ENCODE measurements around the gene RCBTB1. TPM values are rescaled to one million over a fixed set of nuclear protein-coding genes. Genes with fewer than 3 reads are reported as not detected.
"Not testable (repeated sequence)": the region's sequence is repeated elsewhere in the genome, so short reads cannot be mapped to it uniquely, and the experiment has no call there.

RCBTB1 gene
- polyA plus RNA-seq, 1 donor (not counting 4 experiments of a cell fraction or from before 2014, with no cell fraction given), result 26.9 TPM

DNA sequence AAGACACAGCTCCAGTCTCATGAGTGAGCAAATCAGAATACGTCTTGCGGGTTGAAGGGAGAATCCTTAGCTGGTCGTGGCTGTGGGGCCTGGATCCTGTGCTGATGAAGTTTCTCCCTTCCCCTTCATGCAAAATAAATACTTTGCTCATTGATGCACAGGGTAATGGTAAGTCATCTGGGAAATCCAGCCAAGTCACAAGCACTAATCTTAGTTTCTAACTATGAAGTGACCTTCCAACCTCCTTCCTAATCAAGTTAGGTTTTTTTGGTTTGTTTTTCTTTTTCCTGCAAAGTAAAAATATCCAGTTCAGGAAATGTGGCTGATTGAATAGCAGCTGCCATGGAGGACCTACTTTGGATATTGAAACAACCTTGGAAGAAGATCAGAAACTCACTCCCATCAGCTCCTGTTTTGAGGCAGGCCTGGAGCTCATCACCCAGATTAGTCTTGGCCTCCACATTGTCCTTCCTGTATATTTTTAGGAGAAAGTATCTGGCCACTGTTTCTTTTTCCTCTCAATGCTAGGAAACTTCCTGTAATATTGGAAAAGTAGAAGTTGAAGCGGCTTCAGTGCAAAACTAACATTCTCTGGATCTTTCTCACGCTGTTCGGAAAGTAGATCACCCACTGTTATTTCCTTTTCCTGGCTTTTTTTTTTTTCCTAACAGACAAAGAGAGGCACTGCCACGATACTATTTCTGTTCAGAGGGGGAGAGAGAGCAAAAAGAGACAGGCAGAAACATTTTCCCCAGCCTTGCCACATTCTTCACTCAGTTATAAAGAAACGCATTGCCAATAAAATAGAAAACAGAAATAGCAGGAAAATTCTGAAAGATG is 30.7 kb upstream of the RCBTB1 start:
- H3K9me3 ChIP-seq (ENCODE audit: control insufficient read depth, low read depth, low read length), result no peaks in the 10 kb centered on the region
- H4K20me1 ChIP-seq (ENCODE audit: control insufficient read depth, extremely low read depth, insufficient read depth, low read length), result no peaks in the 10 kb centered on the region
- H3K27ac ChIP-seq (ENCODE audit: control insufficient read depth, insufficient read depth, low read length), result no peak overlapping the region
- H3K4me2 ChIP-seq (ENCODE audit: control insufficient read depth, extremely low read depth, insufficient read depth, low read depth, low read length), result no peak overlapping the region
- H3K4me3 ChIP-seq (ENCODE audit: control insufficient read depth in 2 of 3, extremely low read depth in 1 of 3, insufficient read depth in 2 of 3, low read depth in 1 of 3, low read length in 3 of 3), result no peak overlapping the region
- no peak overlapping the region for H3K9ac ChIP-seq (ENCODE audit: control insufficient read depth, extremely low read depth, insufficient read depth, low read length)
- H3K36me3 ChIP-seq (ENCODE audit: control insufficient read depth in 2 of 2, extremely low read depth in 1 of 2, insufficient read depth in 2 of 2, low read length in 2 of 2), result no peaks in the 10 kb centered on the region
- H3K9me1 ChIP-seq (ENCODE audit: control insufficient read depth, extremely low read depth, insufficient read depth, low read length), result no peaks in the 10 kb centered on the region
- no peaks in the 10 kb centered on the region for H3K79me2 ChIP-seq (ENCODE audit: control insufficient read depth, insufficient read depth, low read length)
- no peak for DNase-seq (ENCODE audit: low read depth, low spot score)
- dilution Hi-C loops (cut with MboI; ENCODE audit: extremely low pct_ligation_motif_present, low sequenced_read_pairs), result no loop called here
- H2AFZ ChIP-seq (ENCODE audit: control insufficient read depth, low read length), result no peak overlapping the region
- TF ChIP-seq EZH2 (IDR thresholded peaks at IDR 0.05; ENCODE audit: low read length), result no peak
- TF ChIP-seq CTCF (optimal IDR thresholded peaks at IDR 0.05 in 1 of 3, IDR thresholded peaks at IDR 0.05 in 1 of 3, conservative IDR thresholded peaks at IDR 0.05 in 1 of 3; ENCODE audit: extremely low read depth in 1 of 3, insufficient read depth in 2 of 3, low read length in 3 of 3), result no peak
- H3K27me3 ChIP-seq (ENCODE audit: control insufficient read depth, extremely low read depth, insufficient read depth, low read length), result no peaks in the 10 kb centered on the region
- H3K4me1 ChIP-seq (ENCODE audit: control insufficient read depth, extremely low read depth, insufficient read depth, low read length), result no peaks in the 10 kb centered on the region
- FAIRE-seq, result no peak

DNA sequence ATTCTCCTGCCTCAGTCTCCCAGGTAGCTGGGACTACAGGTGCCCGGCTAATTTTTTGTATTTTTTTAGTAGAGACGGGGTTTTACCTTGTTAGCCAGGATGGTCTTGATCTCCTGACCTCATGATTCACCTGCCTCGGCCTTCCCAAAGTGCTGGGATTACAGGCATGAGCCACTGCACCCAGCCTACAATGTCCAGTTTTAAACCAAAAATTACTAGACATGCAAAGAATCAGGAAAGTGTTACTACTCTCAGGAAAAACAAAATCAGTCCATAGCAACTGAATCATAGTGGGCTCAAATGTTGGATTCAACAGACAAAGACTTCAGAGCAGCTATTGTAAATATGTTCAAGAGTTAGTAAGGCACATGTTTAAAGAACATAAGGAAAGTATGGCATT is 26.7 kb upstream of the RCBTB1 start:
- H3K4me2 ChIP-seq (ENCODE audit: control insufficient read depth, extremely low read depth, insufficient read depth, low read depth, low read length); H3K36me3 ChIP-seq (ENCODE audit: control insufficient read depth in 2 of 2, extremely low read depth in 1 of 2, insufficient read depth in 2 of 2, low read length in 2 of 2); H3K79me2 ChIP-seq (ENCODE audit: control insufficient read depth, insufficient read depth, low read length); H3K4me3 ChIP-seq (ENCODE audit: control insufficient read depth in 2 of 3, extremely low read depth in 1 of 3, insufficient read depth in 2 of 3, low read depth in 1 of 3, low read length in 3 of 3); H3K9me3 ChIP-seq (ENCODE audit: control insufficient read depth, low read depth, low read length); H3K27me3 ChIP-seq (ENCODE audit: control insufficient read depth, extremely low read depth, insufficient read depth, low read length); FAIRE-seq; dilution Hi-C loops (cut with MboI; ENCODE audit: extremely low pct_ligation_motif_present, low sequenced_read_pairs); H3K9me1 ChIP-seq (ENCODE audit: control insufficient read depth, extremely low read depth, insufficient read depth, low read length); H2AFZ ChIP-seq (ENCODE audit: control insufficient read depth, low read length); H4K20me1 ChIP-seq (ENCODE audit: control insufficient read depth, extremely low read depth, insufficient read depth, low read length); H3K27ac ChIP-seq (ENCODE audit: control insufficient read depth, insufficient read depth, low read length); H3K9ac ChIP-seq (ENCODE audit: control insufficient read depth, extremely low read depth, insufficient read depth, low read length); H3K4me1 ChIP-seq (ENCODE audit: control insufficient read depth, extremely low read depth, insufficient read depth, low read length); DNase-seq (ENCODE audit: low read depth, low spot score): not testable (repeated sequence)

All from keratinocyte (primary cell).